ENCODE results near the gene DNAH14. TPM values are rescaled to one million over a fixed set of nuclear protein-coding genes. Genes with fewer than 3 reads are reported as not detected.

Gene DNAH14
- total and polyA plus RNA-seq, 2 donors (not counting 3 experiments of a cell fraction or from before 2014, with no cell fraction given) = 1.5 to 7.1 TPM

DNA sequence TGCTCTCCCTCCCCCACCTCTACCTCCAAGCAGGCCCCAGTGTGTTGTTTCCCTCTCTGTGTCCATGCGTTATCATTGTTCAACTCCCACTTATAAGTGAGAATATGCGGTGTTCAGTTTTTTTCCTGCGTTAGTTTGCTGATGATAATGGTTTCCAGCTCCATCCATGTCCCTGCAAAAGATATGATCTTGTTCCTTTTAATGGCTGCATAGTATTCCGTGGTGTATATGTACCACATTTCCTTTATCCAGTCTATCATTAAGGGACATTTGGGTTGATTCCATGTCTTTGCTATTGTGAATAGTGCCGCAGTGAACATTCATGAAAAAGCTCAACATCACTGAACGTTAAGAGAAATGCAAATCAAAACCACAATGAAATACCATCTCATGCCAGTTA lies 58.6 kb downstream of the DNAH14 start:
- POLR2A ChIA-PET = no interaction called here
- FAIRE-seq (no peak), DNase-seq (ENCODE audit: low read depth, low spot score) (no peak)
- Histone ChIP-seq H3K4me2 (ENCODE audit: insufficient read depth, low read length) (no peak overlapping the region), H3K27me3 (ENCODE audit: control insufficient read depth in 2 of 2, insufficient read depth in 2 of 2, low read length in 2 of 2) (no peaks in the 10 kb centered on the region), H3K27ac (ENCODE audit: insufficient read depth, low read depth, low read length) (no peak overlapping the region), H3K79me2 (ENCODE audit: control insufficient read depth, insufficient read depth, low read length) (no peaks in the 10 kb centered on the region), H3K4me3 (replicated peaks in 1 of 3; ENCODE audit: insufficient read depth in 1 of 3, low read depth in 1 of 3, low read length in 3 of 3) (no peak overlapping the region), H3K36me3 (ENCODE audit: control insufficient read depth in 2 of 2, extremely low read depth in 1 of 2, insufficient read depth in 2 of 2, low read length in 2 of 2) (no peaks in the 10 kb centered on the region), H3K9me3 (replicated peaks; ENCODE audit: control insufficient read depth, insufficient read depth, low read length) (no peaks in the 10 kb centered on the region), H3K9ac (replicated peaks; ENCODE audit: extremely low read depth, insufficient read depth, low read length) (no peak overlapping the region), H3K9me1 (replicated peaks; ENCODE audit: control insufficient read depth, extremely low read depth, insufficient read depth, low read length) (no peaks in the 10 kb centered on the region), H2AFZ (ENCODE audit: low read depth, low read length) (no peak overlapping the region), H4K20me1 (replicated peaks; ENCODE audit: control insufficient read depth, extremely low read depth, insufficient read depth, low read length) (no peaks in the 10 kb centered on the region), H3K4me1 (ENCODE audit: control insufficient read depth, extremely low read depth, insufficient read depth, low read length) (no peaks in the 10 kb centered on the region)
- TF ChIP-seq POLR2AphosphoS5 (IDR thresholded peaks at IDR 0.05; ENCODE audit: insufficient read depth, low read depth, low read length) (no peak), FOS (IDR thresholded peaks at IDR 0.05; ENCODE audit: borderline replicate concordance, insufficient read depth, low read length) (no peak), POLR2A (IDR thresholded peaks at IDR 0.05; ENCODE audit: low read depth, low read length) (no peak), JUN (IDR thresholded peaks at IDR 0.05; ENCODE audit: borderline replicate concordance, insufficient read depth, insufficient read length, low read depth) (no peak), EZH2 (IDR thresholded peaks at IDR 0.05; ENCODE audit: borderline replicate concordance, low read depth, low read length, severe bottlenecking) (no peak), MYC (IDR thresholded peaks at IDR 0.05; ENCODE audit: low read depth, low read length) (no peak), GATA2 (IDR thresholded peaks at IDR 0.05; ENCODE audit: insufficient read depth, insufficient read length, low read depth, low read length) (no peak)
- TF ChIP-seq, protein P1, sequence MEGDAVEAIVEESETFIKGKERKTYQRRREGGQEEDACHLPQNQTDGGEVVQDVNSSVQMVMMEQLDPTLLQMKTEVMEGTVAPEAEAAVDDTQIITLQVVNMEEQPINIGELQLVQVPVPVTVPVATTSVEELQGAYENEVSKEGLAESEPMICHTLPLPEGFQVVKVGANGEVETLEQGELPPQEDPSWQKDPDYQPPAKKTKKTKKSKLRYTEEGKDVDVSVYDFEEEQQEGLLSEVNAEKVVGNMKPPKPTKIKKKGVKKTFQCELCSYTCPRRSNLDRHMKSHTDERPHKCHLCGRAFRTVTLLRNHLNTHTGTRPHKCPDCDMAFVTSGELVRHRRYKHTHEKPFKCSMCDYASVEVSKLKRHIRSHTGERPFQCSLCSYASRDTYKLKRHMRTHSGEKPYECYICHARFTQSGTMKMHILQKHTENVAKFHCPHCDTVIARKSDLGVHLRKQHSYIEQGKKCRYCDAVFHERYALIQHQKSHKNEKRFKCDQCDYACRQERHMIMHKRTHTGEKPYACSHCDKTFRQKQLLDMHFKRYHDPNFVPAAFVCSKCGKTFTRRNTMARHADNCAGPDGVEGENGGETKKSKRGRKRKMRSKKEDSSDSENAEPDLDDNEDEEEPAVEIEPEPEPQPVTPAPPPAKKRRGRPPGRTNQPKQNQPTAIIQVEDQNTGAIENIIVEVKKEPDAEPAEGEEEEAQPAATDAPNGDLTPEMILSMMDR (IDR thresholded peaks at IDR 0.05; ENCODE audit: extremely low read depth in 1 of 2, insufficient read depth in 1 of 2, low read depth in 1 of 2, low read length in 2 of 2) = no peak
- TF ChIP-seq, protein P2, sequence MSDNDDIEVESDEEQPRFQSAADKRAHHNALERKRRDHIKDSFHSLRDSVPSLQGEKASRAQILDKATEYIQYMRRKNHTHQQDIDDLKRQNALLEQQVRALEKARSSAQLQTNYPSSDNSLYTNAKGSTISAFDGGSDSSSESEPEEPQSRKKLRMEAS (IDR thresholded peaks at IDR 0.05; ENCODE audit: insufficient read depth, insufficient read length) = no peak
- CTCF ChIA-PET = no interaction called here
- intact Hi-C loops (cut with micrococcal nuclease) = no loop called here
- dilution Hi-C loops (cut with MboI; ENCODE audit: extremely low pct_ligation_motif_present, low sequenced_read_pairs) = no loop called here
- no TSS peak for BruUV-seq (replicated peaks)

All from endothelial cell of umbilical vein (primary cell).